Liver (tissue), 3 donors: Measurements from ENCODE around the gene SLC7A5.

ENCODE experiments used
- CTCF ChIP-seq: fragments of 150-350 bp; IDR thresholded peaks from 2 replicates; pipeline ENCODE4 v1.5.1; 2017; ENCODE audit warnings: improper control_type of control experiment, low read depth, low read length; ENCODE audit not compliant: missing input control
- FOXA2 ChIP-seq: IDR thresholded peaks from 2 replicates; pipeline ENCODE4 v1.6.1; 2016; ENCODE audit warnings: antibody characterized with exemption
- GABPA ChIP-seq, 2 donors: IDR thresholded peaks in 1 of 2; conservative IDR thresholded peaks in 1 of 2; 2 replicates each; pipeline ENCODE4 v1.6.1; 2016; ENCODE audit warnings: antibody characterized with exemption in 2 of 2, mild to moderate bottlenecking in 1 of 2, moderate library complexity in 1 of 2
- JUND ChIP-seq, 2 donors: IDR thresholded peaks; 2 replicates each; pipeline ENCODE4 v1.6.1; 2016; ENCODE audit warnings: antibody characterized with exemption in 2 of 2
- MAX ChIP-seq: IDR thresholded peaks from 2 replicates; pipeline ENCODE4 v1.6.1; 2016; ENCODE audit warnings: antibody characterized with exemption
- RAD21 ChIP-seq, 2 donors: IDR thresholded peaks; 2 replicates each; pipeline ENCODE4 v1.6.1; 2016; ENCODE audit warnings: antibody characterized with exemption in 2 of 2, mild to moderate bottlenecking in 2 of 2
- REST ChIP-seq: IDR thresholded peaks from 2 replicates; pipeline ENCODE4 v1.6.1; 2016; ENCODE audit warnings: antibody characterized with exemption, mild to moderate bottlenecking
- TAF1 ChIP-seq: conservative IDR thresholded peaks from 2 replicates; pipeline ENCODE4 v1.6.1; 2016; ENCODE audit warnings: antibody characterized with exemption, mild to moderate bottlenecking
- YY1 ChIP-seq: IDR thresholded peaks from 2 replicates; pipeline ENCODE4 v1.6.1; 2016; ENCODE audit warnings: antibody characterized with exemption, mild to moderate bottlenecking
- ZBTB33 ChIP-seq: IDR thresholded peaks from 2 replicates; pipeline ENCODE4 v1.6.1; 2016; ENCODE audit warnings: antibody characterized with exemption
- donor health status: healthy.
- donor health status: healthy.

GRCh38 chr16:87833548-87833947 lies 35.8 kb downstream of the SLC7A5 start:
- no peak for TF ChIP-seq JUND (IDR thresholded peaks at IDR 0.05)
- no peak for TF ChIP-seq CTCF
- TF ChIP-seq TAF1: no peak
- TF ChIP-seq GABPA (IDR thresholded peaks at IDR 0.05 in 1 of 2, conservative IDR thresholded peaks at IDR 0.05 in 1 of 2): no peak
- no peak for TF ChIP-seq REST
- no peak for TF ChIP-seq FOXA2
- no peak for TF ChIP-seq ZBTB33
- no peak for TF ChIP-seq RAD21 (IDR thresholded peaks at IDR 0.05)
- no peak for TF ChIP-seq MAX
- no peak for TF ChIP-seq YY1
